ENCODE results near the gene BMP6. TPM values are rescaled to one million over a fixed set of nuclear protein-coding genes. Genes with fewer than 3 reads are reported as not detected.

BMP6 gene
- polyA plus RNA-seq, 5 donors: 2.3 to 5.6 (median 3.8) TPM

DNA sequence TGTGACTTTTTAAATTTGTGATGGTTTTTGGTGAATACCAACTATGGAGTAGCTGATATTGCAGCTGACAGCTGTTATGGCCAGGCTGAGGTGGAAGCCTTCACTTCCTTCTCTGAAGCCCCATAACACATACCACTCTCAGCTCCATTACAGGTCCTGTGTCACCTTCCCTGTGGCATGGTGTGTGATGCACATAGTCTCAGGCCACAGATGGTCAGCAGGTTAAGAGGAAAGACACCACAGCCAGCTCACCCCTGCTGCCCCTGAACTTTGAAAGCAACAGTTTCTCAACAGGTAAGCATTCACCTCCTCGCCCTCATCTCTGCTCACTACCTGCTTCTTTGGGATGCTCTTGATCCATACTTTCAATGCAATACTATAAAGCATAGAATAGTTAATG, 177.0 kb downstream of the BMP6 start:
- no peak for DNase-seq

DNA sequence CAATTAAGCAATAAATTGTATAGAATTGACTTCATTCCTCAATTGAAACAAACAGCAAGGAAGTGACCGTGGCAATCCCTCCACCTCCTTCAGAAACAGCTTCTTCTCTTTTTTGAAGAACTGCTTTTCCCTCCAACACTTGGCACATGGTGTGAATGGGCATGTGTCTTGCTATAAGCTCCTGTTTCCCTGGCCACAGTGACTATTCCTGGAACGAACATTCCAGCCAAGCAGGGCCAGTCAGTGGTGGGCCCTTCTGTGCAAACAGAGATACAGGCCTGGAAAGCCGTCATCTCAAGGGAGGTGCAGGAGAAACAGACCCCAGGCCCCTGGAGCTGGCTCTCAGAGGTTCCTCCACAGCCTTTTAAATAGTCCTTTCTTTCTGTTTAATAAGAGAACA, 177.8 kb downstream of the BMP6 start:
- no peak for DNase-seq

DNA sequence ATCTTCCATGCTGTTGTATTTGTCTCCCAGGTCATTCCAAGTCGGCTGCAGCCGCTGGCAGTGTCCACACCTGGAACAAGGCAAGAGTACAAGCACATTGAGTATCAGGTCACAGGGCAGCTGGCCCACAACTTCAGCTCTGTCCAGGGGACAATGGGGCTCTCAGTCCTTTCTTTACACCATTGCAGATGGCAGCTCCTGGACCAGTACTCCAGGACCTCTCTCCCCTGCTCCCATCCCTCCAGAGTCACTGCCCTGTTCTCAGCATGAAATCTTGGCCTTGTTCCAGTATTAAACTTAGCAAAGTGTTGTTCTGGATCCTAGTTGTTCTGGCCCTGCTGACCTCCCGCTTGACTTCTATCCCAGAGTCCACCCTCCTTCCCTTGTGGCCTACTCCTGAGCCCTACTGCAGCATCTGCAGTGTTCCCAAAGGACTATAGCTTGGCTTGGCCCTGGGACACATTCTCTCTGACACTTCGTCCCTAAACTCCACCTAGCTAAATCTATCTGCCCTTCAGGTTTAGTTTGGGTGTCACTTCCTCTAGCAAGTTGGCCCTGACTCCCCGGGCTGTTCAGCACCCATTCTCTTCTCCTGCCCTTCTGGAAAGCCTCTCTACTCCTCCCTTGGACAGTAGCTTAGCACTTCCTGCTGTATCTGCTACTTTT, 178.9 kb downstream of the BMP6 start:
- no peak for DNase-seq

DNA sequence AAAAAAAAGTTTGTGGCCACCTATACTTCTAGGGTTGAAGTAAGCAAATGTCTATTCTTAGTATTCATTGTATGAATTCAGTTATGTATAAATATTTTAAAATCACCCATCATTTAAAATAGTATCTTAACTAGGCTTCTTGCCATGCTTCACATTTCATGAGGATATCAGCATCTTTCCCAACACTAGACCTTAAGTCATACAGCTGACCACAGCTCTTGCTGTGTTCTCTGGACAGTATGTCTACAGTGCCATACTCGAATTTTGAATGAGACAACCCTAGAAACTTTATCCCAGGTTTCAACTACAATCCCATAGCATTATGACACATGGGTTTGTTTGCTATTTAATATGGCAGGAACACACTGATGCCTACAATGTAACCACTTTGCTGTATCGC, 179.5 kb downstream of the BMP6 start:
- no peak for DNase-seq

DNA sequence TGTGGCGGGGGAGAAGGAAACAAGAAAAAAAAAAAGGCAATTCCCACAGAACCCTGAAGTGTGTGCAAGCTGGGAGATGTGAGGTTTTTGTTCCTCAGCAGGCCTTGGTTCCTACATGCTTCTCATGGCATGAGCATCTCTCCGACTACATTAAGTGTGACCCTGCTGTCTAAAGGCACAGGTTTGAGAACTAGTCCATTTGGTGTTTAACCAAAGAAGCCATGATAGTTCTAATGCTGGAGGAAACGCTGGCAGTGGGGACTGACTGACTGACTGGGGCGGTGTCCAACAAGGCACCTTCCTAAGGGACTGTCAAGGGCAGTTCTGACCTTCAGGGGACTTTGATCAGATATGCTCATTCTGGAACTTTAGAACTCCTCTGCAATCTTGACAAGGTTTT, 180.8 kb downstream of the BMP6 start:
- no peak for DNase-seq

DNA sequence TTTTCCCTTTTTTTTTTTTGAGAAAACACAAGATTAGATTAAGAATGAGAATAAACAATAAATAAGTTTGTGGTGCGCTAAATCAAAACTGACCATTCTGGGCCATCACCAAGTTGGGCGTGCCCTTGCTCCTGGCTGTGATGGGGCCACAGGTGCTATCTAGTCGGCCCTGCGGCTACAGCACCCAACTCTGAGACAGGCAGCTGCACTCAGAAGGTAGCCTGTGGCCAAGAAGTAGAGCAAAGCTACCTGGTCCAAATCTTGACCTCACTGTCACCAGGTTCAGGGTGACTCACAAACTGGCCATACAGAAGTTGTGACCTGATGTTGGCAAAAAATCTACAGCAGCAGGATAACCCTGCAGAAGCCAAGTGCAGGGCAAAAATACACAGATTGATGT, 181.3 kb downstream of the BMP6 start:
- no peak for DNase-seq

DNA sequence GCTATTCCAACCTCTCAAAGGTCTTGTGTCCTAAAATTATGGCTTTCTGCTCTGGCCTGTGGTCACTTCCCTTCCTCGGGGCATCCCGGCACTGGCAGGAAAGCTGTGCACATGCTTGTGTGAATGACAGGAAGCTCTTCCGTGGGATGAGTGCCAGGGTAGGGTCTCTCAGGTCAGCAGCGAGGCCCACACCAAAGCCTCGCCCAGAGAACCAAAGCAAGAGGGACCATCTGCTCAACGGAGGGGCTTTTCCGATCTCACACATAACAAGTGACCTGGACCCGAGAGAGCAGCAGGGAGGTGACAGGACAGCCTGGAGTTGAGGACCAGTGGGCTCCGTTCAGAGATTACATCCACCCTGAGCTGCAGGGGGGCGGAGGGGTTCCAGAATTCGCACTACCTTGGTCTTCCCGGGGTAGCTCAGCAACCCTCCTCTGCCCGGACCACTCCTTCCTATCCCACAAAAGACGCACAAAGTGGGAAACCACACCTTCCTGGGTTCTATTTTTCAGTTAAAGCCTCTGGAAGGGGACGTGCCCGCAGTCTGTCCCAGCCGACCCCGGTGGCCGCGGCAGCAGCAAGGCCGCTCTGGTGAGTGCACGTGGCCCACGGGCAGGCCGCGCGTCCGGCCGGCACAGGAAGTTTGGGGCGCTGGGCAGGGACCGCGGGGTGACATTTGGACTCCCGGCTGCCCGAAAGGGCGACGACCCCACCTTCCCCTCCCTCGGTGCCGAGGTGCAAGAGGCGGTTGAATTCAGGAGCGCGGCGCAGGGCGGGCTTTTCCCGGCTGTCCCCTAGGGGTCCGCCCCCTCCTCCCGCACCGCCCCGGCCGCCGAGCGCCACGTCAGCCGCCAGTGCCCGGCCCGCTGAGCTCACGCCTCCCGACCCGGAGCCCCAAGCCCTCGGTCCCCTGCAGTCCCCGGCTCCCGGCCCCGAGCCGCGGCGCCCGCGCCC, 183.7 kb downstream of the BMP6 start:
- DNase-seq: peak in 1 of 2 donors; percentile 42

DNA sequence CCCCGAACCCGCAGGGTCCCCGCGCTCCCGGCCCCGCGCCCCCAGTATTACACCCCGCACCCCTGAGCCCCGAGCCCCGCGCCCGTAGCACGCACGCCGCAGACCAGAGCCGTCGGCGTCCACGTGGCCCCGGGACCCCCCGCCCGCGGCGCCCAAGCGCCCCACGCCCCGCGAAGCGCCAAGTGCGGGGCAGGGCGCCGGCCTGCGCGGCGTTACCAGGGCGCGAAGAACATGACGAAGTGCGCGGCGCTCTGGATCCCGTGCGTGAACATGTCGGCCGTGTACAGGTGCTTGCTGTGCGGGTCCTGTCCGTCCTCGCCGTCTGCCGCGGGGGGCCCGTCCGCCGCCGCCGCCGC, 184.4 kb downstream of the BMP6 start:
- DNase-seq: no peak

DNA sequence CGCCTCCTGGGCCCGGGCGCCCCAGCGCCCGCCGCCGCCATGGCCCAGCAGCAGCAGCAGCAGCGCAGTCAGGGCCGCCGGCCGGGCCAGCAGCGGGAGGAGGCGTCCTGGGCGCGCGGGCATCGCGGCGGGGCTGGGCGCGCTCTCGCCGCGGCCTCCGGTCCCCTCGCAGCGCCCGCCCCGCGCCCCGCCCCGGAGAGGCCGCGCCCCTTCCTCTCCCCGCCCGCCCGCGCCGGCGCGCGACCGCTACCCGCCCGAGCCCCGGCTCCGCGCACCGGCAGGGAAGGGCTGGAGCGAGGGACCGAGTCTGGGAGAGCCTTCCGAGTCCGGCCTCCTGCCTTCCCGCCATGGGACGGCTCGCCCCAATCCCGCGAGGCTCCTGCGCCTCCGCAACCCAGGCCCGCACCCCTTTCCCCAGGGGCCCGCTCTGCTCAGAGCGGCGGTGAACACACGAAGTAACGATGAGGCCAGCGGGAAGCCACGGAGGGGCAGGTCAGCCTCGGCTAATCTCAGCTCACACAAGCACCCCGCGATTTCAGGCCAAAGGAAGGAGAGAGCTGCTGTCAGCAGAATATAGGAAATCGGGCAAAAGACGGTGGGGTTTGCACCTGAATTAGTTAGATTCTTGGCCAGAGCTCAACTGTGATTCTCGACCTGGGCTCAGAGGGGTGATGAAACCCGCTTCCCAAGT, 184.9 kb downstream of the BMP6 start, which contains the start of gene TXNDC5:
TSS of gene TXNDC5 (minus strand) at position 135 of the 691 bp plus-strand sequence. CDS start at position 123, 12 bp downstream.
- DNase-seq: peak; percentile 61 to 74

DNA sequence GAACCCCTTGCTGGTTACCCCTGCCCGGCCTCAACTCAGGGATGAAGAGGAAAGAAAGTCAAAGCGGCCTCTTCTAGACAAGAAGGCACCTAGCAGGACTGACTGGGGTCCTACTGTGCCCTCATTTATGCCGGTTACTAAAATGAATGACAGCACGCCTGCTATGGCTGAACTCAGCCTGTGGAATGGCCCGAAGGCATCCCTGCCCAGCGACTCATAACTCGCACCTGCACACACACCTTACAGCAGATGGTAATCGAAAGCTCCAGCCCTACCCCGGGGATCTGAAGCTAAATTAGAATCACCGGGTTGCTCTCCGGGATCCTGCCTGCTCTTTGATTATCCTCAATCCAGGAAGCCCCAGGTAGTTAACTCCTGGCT, 185.4 kb downstream of the BMP6 start:
- DNase-seq: no peak

DNA sequence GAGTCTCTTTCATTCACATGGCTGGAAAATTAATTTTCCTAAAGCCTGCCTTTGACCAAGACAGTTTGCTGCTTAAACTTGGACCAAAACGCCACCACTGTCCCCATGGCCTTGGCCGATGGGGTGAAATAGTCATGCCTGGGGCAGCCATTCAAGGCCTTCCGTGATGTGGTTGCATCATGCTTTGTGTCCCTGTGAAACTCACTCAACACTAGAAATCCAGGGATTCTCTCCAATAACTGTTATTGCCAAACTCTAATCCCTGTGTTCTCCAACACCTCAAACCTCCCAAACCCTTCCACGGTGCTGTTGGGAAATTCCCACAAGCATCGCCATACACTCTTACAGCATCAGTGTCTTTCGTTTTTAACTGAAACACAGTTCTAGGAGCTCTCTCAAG, 186.1 kb downstream of the BMP6 start:
- no peak for DNase-seq

DNA sequence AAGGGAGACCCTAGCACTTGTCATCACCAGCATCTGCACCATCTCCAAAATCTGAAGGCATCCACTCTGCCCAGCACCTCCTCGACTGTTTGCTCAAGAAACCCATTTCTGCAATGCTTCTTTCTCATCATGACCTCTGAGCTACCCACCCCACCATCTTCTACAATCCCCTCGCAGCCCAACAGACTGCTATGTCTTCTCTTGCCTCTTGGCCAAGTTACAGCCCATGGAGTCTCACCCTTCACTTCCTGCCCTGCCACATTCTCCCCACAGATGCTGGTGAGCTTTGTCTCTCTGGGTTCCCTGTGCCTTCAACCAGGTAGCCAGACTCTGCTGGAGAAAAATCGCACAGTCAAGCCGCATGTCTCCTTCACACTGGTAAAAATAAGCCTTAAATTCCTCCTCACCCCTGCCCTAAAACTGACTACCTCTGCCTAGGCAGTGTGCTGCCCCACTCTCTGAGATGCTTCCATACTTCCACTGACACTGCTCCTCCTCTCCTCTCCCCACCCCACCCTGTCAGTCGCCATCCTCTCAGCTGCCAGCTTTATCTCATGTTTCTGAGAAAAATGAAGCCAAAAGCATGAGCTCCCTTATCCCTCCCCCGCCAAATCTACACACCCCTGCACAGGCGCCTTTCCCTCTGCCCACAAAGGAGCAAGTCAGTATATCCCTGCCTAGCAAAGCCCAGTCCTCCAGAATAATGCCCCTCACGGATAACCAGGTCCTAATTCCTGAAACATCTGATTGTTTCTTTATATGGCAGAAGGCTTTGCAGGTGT, 187.0 kb downstream of the BMP6 start:
- no peak for DNase-seq

DNA sequence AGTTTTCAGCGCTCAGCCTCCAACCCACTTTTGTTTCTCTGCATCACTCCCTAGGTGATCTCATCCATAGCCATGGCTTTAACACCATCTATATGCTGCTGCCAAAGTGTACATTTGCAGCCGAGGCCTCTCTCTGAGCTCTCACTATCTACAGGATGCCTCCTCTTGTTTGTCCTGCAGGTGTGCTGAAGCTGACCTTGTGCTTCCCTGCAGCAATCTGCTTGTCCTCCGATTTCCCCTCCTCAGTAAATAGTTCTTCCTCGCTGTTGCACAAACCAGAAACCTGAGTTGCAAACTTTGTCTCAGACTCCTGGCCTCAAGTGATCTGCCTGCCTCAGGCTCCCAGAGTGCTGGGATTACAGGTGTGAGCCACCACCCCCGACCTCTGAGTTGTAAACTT, 188.4 kb downstream of the BMP6 start:
- DNase-seq: no peak

DNA sequence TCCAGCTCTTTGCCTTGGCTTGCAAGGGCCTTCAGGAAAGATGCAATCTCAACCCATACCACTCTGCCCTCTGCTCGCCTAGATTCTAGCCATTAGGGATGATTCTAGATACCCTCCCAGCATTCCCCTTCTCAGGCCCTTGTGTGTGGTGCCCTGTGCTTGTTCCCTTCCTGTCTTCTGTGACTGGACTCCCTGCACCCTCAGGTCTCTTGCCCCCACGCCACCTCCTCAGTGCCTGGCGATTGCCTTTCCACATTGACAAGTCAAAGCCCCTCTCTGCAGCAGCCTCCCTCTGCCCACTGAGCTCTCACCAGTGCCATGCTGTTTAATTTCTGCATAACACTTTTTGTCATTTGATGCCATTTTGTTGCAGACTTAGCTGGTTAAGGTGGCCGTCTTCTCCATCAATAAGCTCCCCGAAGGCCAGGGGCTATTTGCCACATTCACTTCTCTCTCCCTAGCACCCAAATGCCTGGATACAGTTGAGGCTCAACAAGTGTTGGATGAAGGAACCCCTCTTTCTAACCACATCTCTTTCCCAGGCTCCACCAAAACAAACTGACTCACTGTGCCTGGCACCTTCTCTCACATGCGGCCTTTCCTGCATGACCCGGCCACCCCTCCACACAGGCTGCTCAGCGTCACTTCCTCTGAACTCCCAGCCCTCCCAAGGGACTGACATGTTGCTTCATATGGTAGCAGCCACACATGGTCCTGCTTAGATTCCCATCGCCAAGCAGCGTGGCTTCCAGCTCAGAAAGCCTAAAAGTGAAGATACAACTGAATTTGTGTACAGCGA, 189.3 kb downstream of the BMP6 start:
- no peak for DNase-seq

DNA sequence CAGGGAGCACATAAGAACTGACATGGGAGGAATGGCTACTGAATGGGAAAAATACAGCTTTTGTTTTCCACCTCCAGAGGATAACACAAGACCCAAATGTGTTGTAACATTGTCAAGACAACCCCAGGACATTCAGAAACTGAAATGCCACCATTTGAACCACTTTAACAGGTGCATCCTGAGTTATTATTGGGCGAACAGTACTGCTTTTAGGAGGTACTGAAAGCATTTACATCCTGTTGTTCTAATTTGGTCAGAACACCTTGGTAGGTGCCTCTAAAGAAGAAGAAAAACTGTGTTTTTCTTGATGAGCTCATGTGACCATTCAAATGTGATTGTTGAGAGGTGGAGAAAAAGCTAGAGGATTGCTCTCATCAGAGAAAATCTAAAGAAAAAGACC, 191.1 kb downstream of the BMP6 start:
- DNase-seq: no peak

DNA sequence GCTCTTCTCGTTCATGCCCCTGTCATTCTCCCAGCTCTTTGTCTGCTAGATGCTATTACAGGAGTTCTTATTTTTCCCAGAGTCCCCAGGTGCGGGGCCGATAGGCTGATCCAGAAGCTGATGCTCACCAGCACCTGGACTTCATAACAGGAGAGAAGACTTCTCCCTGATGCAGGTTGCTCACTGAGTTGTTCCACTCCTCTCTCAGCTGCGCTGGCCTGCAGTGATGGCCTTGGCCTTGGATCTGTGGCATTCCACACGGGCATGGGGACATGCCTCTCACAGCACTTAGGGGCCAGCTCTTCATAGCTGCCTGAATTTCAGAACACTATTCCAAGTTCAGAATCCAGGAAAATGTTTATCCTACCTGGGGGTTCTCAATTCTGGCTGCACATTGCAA, 191.8 kb downstream of the BMP6 start:
- no peak for DNase-seq

DNA sequence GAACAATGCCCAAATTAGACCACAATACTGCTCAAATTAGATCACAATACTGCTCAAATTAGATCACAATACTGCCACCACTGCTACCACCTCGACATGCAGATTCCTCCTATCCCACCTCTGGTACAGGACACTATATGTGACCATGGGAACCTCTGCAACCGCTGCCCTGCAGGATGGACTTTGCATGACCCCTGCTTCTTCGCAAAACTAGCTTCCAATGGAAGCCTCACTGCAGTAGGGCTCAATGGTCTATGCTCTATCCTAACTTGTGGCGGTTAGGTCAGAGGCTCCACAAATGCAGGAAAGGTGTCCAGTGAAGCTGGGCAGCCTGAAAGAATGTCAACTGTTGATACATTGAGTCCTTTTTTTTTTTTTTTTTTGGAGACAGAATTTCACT, 192.5 kb downstream of the BMP6 start:
- DNase-seq: no peak

DNA sequence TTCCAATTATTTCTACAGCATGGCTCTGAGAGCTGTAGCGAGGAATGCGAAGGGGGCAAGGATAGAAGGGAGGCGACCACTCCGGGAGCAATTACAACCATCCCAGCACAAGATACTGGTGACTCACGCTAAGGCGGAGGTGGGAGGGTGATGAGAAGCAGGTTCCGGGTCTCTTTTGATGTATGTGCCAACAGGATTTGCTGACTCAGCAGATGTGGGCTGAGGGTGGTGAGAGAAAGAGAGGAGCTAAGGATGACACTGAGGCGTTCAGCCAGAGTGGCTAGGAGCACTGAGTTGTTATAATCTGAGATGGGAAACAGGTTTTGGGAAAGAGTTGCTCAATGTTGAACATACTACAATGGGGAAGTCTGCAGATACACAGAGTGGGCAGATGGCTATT, 194.0 kb downstream of the BMP6 start:
- no peak for DNase-seq

DNA sequence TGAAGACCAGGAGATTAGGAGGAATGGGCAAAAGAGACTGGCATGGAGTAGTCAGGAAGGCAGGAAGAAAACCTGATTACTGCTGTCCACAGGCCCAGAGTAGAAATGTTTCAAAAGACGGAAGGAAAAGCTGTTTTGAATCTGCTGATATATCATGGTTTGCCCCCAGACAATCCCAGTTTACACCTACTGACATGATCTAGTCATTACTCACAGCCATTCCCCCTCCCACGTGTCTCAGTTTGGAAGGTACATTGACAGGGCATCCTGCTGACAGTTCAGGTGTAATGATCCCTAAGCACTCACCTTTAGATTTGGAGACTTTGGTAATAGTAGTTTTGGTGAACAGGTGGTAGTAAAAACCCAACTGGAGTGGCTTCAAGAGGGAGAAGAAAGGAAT, 194.5 kb downstream of the BMP6 start:
- DNase-seq: no peak

DNA sequence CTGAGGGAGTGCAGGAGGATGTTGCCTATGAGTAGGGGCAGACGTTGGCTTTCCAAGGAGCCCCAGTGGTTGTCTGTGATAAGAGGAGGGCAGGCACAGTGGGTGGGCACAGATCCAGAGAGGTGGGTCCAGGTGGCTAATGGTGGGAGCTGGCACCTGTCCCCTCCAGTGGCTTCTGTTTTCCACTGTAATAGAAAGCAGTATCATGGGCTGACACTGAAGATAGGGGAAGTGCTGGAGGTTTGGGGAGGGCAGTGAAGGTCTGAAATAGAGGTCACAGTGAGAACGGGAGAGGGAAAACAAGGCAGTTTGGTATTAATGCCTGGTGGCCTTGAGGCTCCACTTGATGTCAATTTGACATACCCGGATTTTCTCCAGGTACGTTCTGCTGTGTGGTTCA, 195.1 kb downstream of the BMP6 start:
- no peak for DNase-seq

DNA sequence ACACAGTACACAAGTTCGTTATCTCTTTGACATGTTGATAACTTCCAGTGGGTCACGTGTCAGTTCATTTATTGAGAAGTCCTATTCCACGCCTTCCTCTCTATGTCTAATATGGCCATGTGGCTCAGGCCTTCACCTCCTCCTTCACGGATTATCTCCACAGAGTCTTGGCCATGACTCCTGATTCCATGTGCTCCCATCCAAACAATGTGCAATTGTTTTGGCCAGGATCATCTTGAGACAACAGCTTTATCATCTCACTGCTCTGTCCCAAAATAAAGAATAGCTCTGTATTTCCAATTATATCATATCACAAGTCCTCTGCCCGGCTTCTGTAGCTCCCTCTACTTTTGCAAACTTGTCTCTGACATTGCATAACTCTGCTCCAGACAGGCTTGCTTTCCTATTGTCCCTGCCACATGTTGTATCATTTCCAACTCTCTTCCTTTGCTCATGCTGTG, 195.8 kb downstream of the BMP6 start:
- DNase-seq: no peak

All from right lung (tissue), 5 donors.